DMS 273 treated with DMSO at 0.1 percent for 48 hours (cell line): Measurements from ENCODE around the gene PNLIPRP2.

Source experiments
- DNase-seq: peaks from one replicate; lab custom pipeline; 2025; lab: John Stamatoyannopoulos, UW

The PNLIPRP2 gene

GRCh38 chr10:116620423-116621400, at the start of gene PNLIPRP2:
Gene PNLIPRP2, plus strand, starts transcription at chr10:116620953.
- DNase-seq = no peak

GRCh38 chr10:116574797-116575196, 46.0 kb upstream of the PNLIPRP2 start:
- no peak for DNase-seq

- DNase-seq = no peak
These were observed 32.7 kb upstream of the PNLIPRP2 start for GRCh38 chr10:116587878-116588591.

- DNase-seq = no peak
These were observed 31.8 kb upstream of the PNLIPRP2 start for GRCh38 chr10:116588995-116589394.

- DNase-seq = no peak
These were observed 30.8 kb upstream of the PNLIPRP2 start for GRCh38 chr10:116589926-116590325.

- no peak for DNase-seq
These were observed 29.9 kb upstream of the PNLIPRP2 start, which contains the start of gene PNLIPRP1 for GRCh38 chr10:116590590-116591444. Gene PNLIPRP1, plus strand, starts transcription at chr10:116590959. Its CDS starts 171 bp downstream, at chr10:116591130.

GRCh38 chr10:116593139-116593740, 27.5 kb upstream of the PNLIPRP2 start:
- no peak for DNase-seq

- no peak for DNase-seq
These were observed 26.2 kb upstream of the PNLIPRP2 start for GRCh38 chr10:116594525-116595035.

- DNase-seq = no peak
These were observed 24.7 kb upstream of the PNLIPRP2 start for GRCh38 chr10:116596062-116596461.

GRCh38 chr10:116597543-116597942, 23.2 kb upstream of the PNLIPRP2 start:
- no peak for DNase-seq

- DNase-seq = no peak
These were observed 22.4 kb upstream of the PNLIPRP2 start for GRCh38 chr10:116598329-116598728.

- DNase-seq = no peak
These were observed 20.8 kb upstream of the PNLIPRP2 start for GRCh38 chr10:116599991-116600390.

- no peak for DNase-seq
These were observed 17.9 kb upstream of the PNLIPRP2 start for GRCh38 chr10:116602648-116603400.

GRCh38 chr10:116606061-116606483, 14.7 kb upstream of the PNLIPRP2 start:
- no peak for DNase-seq

- DNase-seq = no peak
These were observed 13.4 kb upstream of the PNLIPRP2 start for GRCh38 chr10:116607336-116607735.

GRCh38 chr10:116608686-116609594, 11.8 kb upstream of the PNLIPRP2 start:
- no peak for DNase-seq

- no peak for DNase-seq
These were observed 10.2 kb upstream of the PNLIPRP2 start for GRCh38 chr10:116610443-116611152.

- DNase-seq = no peak
These were observed 9.6 kb upstream of the PNLIPRP2 start for GRCh38 chr10:116611153-116611545.
